IMR-90 (cell line): ENCODE results near the gene PARD3. TPM values are rescaled to one million over a fixed set of nuclear protein-coding genes. Genes with fewer than 3 reads are reported as not detected.

Experiments used
- ATAC-seq: fragments of 200-7000 bp; cut with Tn5 transposase; 2 replicates; pipeline ENCODE4 v1.9.1; 2020; ENCODE audit warnings: low read depth, mild to moderate bottlenecking, moderate library complexity
- BruUV-seq: library from RNA; stranded (reverse); fragments of 400-500 nt; replicated peaks from 2 replicates; lab custom pipeline; 2021; lab: Mats Ljungman, UMichigan
- CTCF ChIA-PET: fragments of 300-600 bp; formaldehyde crosslinking; extraction: SDS; loops from one replicate; lab custom pipeline; 2021; ENCODE audit warnings: antibody characterized with exemption; lab: Yijun Ruan, JAX
- POLR2A ChIA-PET: fragments of 300-600 bp; sonication (Branson Sonifier 250); formaldehyde crosslinking; loops from one replicate; lab custom pipeline; 2022; ENCODE audit warnings: antibody characterized with exemption; ENCODE audit not compliant: unreplicated experiment; lab: Charles Lee
- DNase-seq: peaks from one replicate; pipeline ENCODE4 v3.0.0; 2013
- H2AFZ ChIP-seq: replicated peaks from 2 replicates; pipeline ENCODE3; 2013; ENCODE audit warnings: low read length, mild to moderate bottlenecking; ENCODE audit not compliant: poor library complexity
- H2AK5ac ChIP-seq: 2 replicates; pipeline ENCODE4 v1.6.1; 2013; ENCODE audit warnings: low read depth, low read length, inconsistent platforms
- H2AK9ac ChIP-seq: replicated peaks from 2 replicates; pipeline ENCODE3; 2013; ENCODE audit warnings: mild to moderate bottlenecking, low read depth, low read length, moderate library complexity; ENCODE audit not compliant: poor library complexity
- H2BK120ac ChIP-seq: 2 replicates; pipeline ENCODE4 v1.6.1; 2013; ENCODE audit warnings: low read depth, low read length, inconsistent platforms
- H2BK15ac ChIP-seq: 3 replicates; pipeline ENCODE4 v1.6.1; 2013; ENCODE audit warnings: low read depth, low read length, inconsistent platforms
- H2BK20ac ChIP-seq: 2 replicates; pipeline ENCODE4 v1.6.1; 2013; ENCODE audit warnings: low read depth, mild to moderate bottlenecking, inconsistent platforms, low read length, moderate library complexity
- H2BK5ac ChIP-seq: 2 replicates; pipeline ENCODE4 v1.6.1; 2013; ENCODE audit warnings: mild to moderate bottlenecking, low read depth, low read length, inconsistent platforms; ENCODE audit not compliant: poor library complexity, severe bottlenecking
- H3K14ac ChIP-seq: replicated peaks from 2 replicates; pipeline ENCODE4 v1.6.1; 2013; ENCODE audit warnings: low read depth, low read length, inconsistent platforms
- H3K18ac ChIP-seq: 2 replicates; pipeline ENCODE4 v1.6.1; 2013; ENCODE audit warnings: low read depth, low read length, control low read depth
- H3K23ac ChIP-seq: 2 replicates; pipeline ENCODE4 v1.6.1; 2013; ENCODE audit warnings: low read depth, low read length, inconsistent platforms
- H3K27ac ChIP-seq: 2 replicates; pipeline ENCODE4 v1.5.1; 2013; ENCODE audit warnings: mild to moderate bottlenecking, control low read depth, low read length; ENCODE audit not compliant: insufficient read depth
- H3K27me3 ChIP-seq: 2 replicates; pipeline ENCODE4 v1.6.1; 2013; ENCODE audit warnings: low read length; ENCODE audit not compliant: control insufficient read depth, insufficient read depth
- H3K36me3 ChIP-seq: 2 replicates; pipeline ENCODE4 v1.6.1; 2013; ENCODE audit warnings: low read length, mixed read lengths; ENCODE audit not compliant: control insufficient read depth, insufficient read depth
- H3K4ac ChIP-seq: 2 replicates; pipeline ENCODE4 v1.6.1; 2013; ENCODE audit warnings: low read depth, low read length, inconsistent platforms
- H3K4me1 ChIP-seq: 2 replicates; pipeline ENCODE4 v1.6.1; 2013; ENCODE audit warnings: low read length, mixed read lengths; ENCODE audit not compliant: control insufficient read depth, insufficient read depth
- H3K4me2 ChIP-seq: 2 replicates; pipeline ENCODE4 v1.6.1; 2013; ENCODE audit warnings: low read depth, mild to moderate bottlenecking, control low read depth, low read length, moderate library complexity
- H3K4me3 ChIP-seq: 2 replicates; pipeline ENCODE4 v1.5.1; 2013; ENCODE audit warnings: low read depth, mild to moderate bottlenecking, control low read depth, low read length, moderate library complexity; ENCODE audit not compliant: insufficient read depth
- H3K56ac ChIP-seq: 2 replicates; pipeline ENCODE4 v1.6.1; 2013; ENCODE audit warnings: low read length, inconsistent platforms; ENCODE audit not compliant: insufficient read depth; ENCODE audit errors: extremely low read depth
- H3K79me1 ChIP-seq, 2 experiments: 2 replicates each; pipeline ENCODE4 v1.6.1; 2013; ENCODE audit warnings: low read length in 2 of 2, inconsistent platforms in 1 of 2, low read depth in 1 of 2
- H3K9ac ChIP-seq: 2 replicates; pipeline ENCODE4 v1.6.1; 2013; ENCODE audit warnings: low read depth, low read length, control low read depth
- H3K9me1 ChIP-seq: 2 replicates; pipeline ENCODE4 v1.6.1; 2013; ENCODE audit warnings: low read length, inconsistent platforms; ENCODE audit not compliant: insufficient read depth
- H3K9me3 ChIP-seq: 2 replicates; pipeline ENCODE4 v1.6.1; 2013; ENCODE audit warnings: low read length; ENCODE audit not compliant: control insufficient read depth, insufficient read depth
- H4K20me1 ChIP-seq: 2 replicates; pipeline ENCODE4 v1.6.1; 2013; ENCODE audit warnings: low read length, inconsistent platforms; ENCODE audit not compliant: insufficient read depth
- H4K5ac ChIP-seq: 2 replicates; pipeline ENCODE4 v1.6.1; 2013; ENCODE audit warnings: mild to moderate bottlenecking, low read depth, low read length, control low read depth
- H4K8ac ChIP-seq, 2 experiments: 2 replicates each; pipeline ENCODE4 v1.6.1; 2013; ENCODE audit warnings: low read depth in 2 of 2, low read length in 2 of 2, control low read depth in 1 of 2, inconsistent platforms in 1 of 2
- H4K91ac ChIP-seq: 2 replicates; pipeline ENCODE4 v1.6.1; 2013; ENCODE audit warnings: low read depth, low read length, inconsistent platforms; ENCODE audit not compliant: insufficient read depth
- BHLHE40 ChIP-seq: fragments of 150-350 bp; IDR thresholded peaks from 2 replicates; pipeline ENCODE4 v1.6.1; 2016; ENCODE audit warnings: mild to moderate bottlenecking, low read depth, low read length
- CEBPB ChIP-seq: IDR thresholded peaks from 2 replicates; pipeline ENCODE4 v1.6.1; 2012; ENCODE audit warnings: low read depth, low read length, improper control_type of control experiment
- CHD1 ChIP-seq: IDR thresholded peaks from 2 replicates; pipeline ENCODE4 v1.6.1; 2012; ENCODE audit warnings: low read depth, low read length, improper control_type of control experiment
- FOS ChIP-seq: fragments of 150-350 bp; IDR thresholded peaks from 2 replicates; pipeline ENCODE4 v1.6.1; 2016; ENCODE audit warnings: low read depth, low read length
- MAFK ChIP-seq: IDR thresholded peaks from 2 replicates; pipeline ENCODE4 v1.6.1; 2012; ENCODE audit warnings: low read depth, low read length, improper control_type of control experiment
- MAZ ChIP-seq: IDR thresholded peaks from 2 replicates; pipeline ENCODE4 v1.6.1; 2012; ENCODE audit warnings: low read depth, mild to moderate bottlenecking, low read length, improper control_type of control experiment, moderate library complexity, borderline replicate concordance
- MXI1 ChIP-seq: IDR thresholded peaks from 2 replicates; pipeline ENCODE4 v1.6.1; 2012; ENCODE audit warnings: low read depth, mild to moderate bottlenecking, low read length, moderate library complexity, borderline replicate concordance
- NFE2L2 ChIP-seq: fragments of 150-350 bp; IDR thresholded peaks from 2 replicates; pipeline ENCODE4 v1.6.1; 2016; ENCODE audit warnings: low read depth, mild to moderate bottlenecking, low read length
- POLR2A ChIP-seq: IDR thresholded peaks from 2 replicates; pipeline ENCODE4 v1.6.1; 2012; ENCODE audit warnings: mild to moderate bottlenecking, low read depth, low read length
- RAD21 ChIP-seq: IDR thresholded peaks from 2 replicates; pipeline ENCODE4 v1.6.1; 2012; ENCODE audit warnings: low read length, improper control_type of control experiment
- RCOR1 ChIP-seq: IDR thresholded peaks from 2 replicates; pipeline ENCODE4 v1.6.1; 2012; ENCODE audit warnings: mild to moderate bottlenecking, low read length, improper control_type of control experiment; ENCODE audit not compliant: insufficient replicate concordance
- RFX5 ChIP-seq: IDR thresholded peaks from 2 replicates; pipeline ENCODE4 v1.8.0; 2012; ENCODE audit warnings: low read depth, mild to moderate bottlenecking, low read length, moderate library complexity
- SMC3 ChIP-seq: fragments of 150-350 bp; IDR thresholded peaks from 2 replicates; pipeline ENCODE4 v1.6.1; 2016; ENCODE audit warnings: low read depth, mild to moderate bottlenecking, antibody characterized with exemption, low read length, moderate library complexity
- USF2 ChIP-seq: fragments of 150-350 bp; IDR thresholded peaks from 2 replicates; pipeline ENCODE4 v1.6.1; 2017; ENCODE audit warnings: mild to moderate bottlenecking, antibody characterized with exemption, low read length, low read depth
- WGBS, 2 experiments: methylation state at CpG; one replicate each; pipeline versions ENCODE4 v1.1.5 to v1.1.7; 2013; ENCODE audit warnings: missing lambda C conversion rate in 2 of 2; ENCODE audit not compliant: insufficient read length in 1 of 2; ENCODE audit errors: extremely low coverage in 2 of 2; 5-methylcytosine and 5-hydroxymethylcytosine counted together
- dilution Hi-C: fragments of 300-500 bp; cut with HindIII; formaldehyde crosslinking; loops from one replicate; pipeline ENCODE4 v1.14.3; 2018; ENCODE audit warnings: low sequenced_read_pairs; ENCODE audit not compliant: unreplicated experiment
- in situ Hi-C: fragments of 300-500 bp; cut with MboI; formaldehyde crosslinking; loops from 3 replicates; pipeline ENCODE4 v1.14.3; 2019; ENCODE audit warnings: low sequenced_read_pairs, inconsistent platforms, mixed read lengths
- intact Hi-C: fragments of 100-400 bp; cut with micrococcal nuclease; formaldehyde crosslinking; loops from 2 replicates; pipeline ENCODE4 v1.10.0; 2022
- polyA plus RNA-seq, 3 experiments: library from polyadenylated mRNA; depleted of rRNA; stranded (reverse); fragments of >200 nt; gene quantifications; 2 replicates each; pipeline ENCODE4 v1.2.3, GENCODE V29; 2012; ENCODE audit warnings: low replicate concordance in 1 of 3
- total RNA-seq: library from RNA; depleted of rRNA; stranded (reverse); fragments of >200 nt; gene quantifications from 2 replicates; pipeline ENCODE4 v1.2.3, GENCODE V29; 2012
- TF ChIP-seq, protein P1 (sequence below): conservative IDR thresholded peaks from 2 replicates; pipeline ENCODE4 v1.5.1; 2012; ENCODE audit warnings: mild to moderate bottlenecking, low read depth, low read length, improper control_type of control experiment

PARD3 gene
- total and polyA plus RNA-seq, 2 of the 4 experiments (the other 2 are of a cell fraction): 14.6 to 37.5 TPM

GRCh38 chr10:34524369-34525091 lies 290.6 kb downstream of the PARD3 start:
- Histone ChIP-seq H2AK9ac (no peak overlapping the region), H3K23ac (peak overlapping the region; percentile 26; the same call in 1 of the 2 replicates), H3K9ac (no peak overlapping the region), H2AK5ac (peak overlapping the region; percentile 53; the same call in 1 of the 2 replicates), H2BK5ac (no peak overlapping the region), H3K79me1 (peaks cover 12 to 49% of the 10 kb centered on the region in 2 experiments), H2BK15ac (0 out of 3 replicates have a peak overlapping the region, but pooled peaks have one; percentile 7), H3K27me3 (no peaks in the 10 kb centered on the region), H2AFZ (no peak overlapping the region), H4K91ac (no peak overlapping the region), H3K9me3 (no peaks in the 10 kb centered on the region), H4K20me1 (no peaks in the 10 kb centered on the region), H2BK20ac (no peak overlapping the region), H3K56ac (no peak overlapping the region), H4K5ac (no peak overlapping the region), H3K4me1 (peaks cover 14% of the 10 kb centered on the region), H4K8ac (no peak overlapping the region), H2BK120ac (no peak overlapping the region), H3K27ac (no peak overlapping the region), H3K4me2 (no peak overlapping the region), H3K18ac (no peak overlapping the region), H3K4ac (no peak overlapping the region), H3K36me3 (no peaks in the 10 kb centered on the region), H3K14ac (peak overlapping the region; percentile 73; the same call in 1 of the 2 replicates), H3K9me1 (peaks cover 16% of the 10 kb centered on the region), H3K4me3 (no peak overlapping the region)
- BruUV-seq: no TSS peak
- dilution Hi-C loops: no loop called here
- ATAC-seq (no peak), DNase-seq (no peak)
- 100% methylated on average over 1 of the region's 4 CpGs; no CpG with 5 or more reads in 1 of the 2 experiments for WGBS, 2 experiments
- CTCF ChIA-PET: interaction anchor here (0.5 to 0.6 kb wide), 2 partner anchors 20 to 114 kb away, joined by 3 to 4 read pairs; no protein-coding TSS in a partner anchor
- in situ Hi-C loops: loop anchor here (5.0 kb wide), 1 partner anchor 108 kb away; no protein-coding TSS in a partner anchor
- intact Hi-C loops: loop anchor here (5.0 kb wide), 2 partner anchors 73 to 1192 kb away; partner anchors contain the start of gene NRP1
- POLR2A ChIA-PET: no interaction called here
- TF ChIP-seq MAFK: no peak
- no peak for TF ChIP-seq CHD1
- no peak for TF ChIP-seq NFE2L2
- no peak for TF ChIP-seq FOS
- no peak for TF ChIP-seq USF2
- no peak for TF ChIP-seq MAZ
- no peak for TF ChIP-seq SMC3
- no peak for TF ChIP-seq CEBPB
- TF ChIP-seq POLR2A: no peak
- TF ChIP-seq RAD21: no peak
- TF ChIP-seq RCOR1: no peak
- TF ChIP-seq BHLHE40: no peak
- TF ChIP-seq RFX5: no peak
- TF ChIP-seq, protein P1, sequence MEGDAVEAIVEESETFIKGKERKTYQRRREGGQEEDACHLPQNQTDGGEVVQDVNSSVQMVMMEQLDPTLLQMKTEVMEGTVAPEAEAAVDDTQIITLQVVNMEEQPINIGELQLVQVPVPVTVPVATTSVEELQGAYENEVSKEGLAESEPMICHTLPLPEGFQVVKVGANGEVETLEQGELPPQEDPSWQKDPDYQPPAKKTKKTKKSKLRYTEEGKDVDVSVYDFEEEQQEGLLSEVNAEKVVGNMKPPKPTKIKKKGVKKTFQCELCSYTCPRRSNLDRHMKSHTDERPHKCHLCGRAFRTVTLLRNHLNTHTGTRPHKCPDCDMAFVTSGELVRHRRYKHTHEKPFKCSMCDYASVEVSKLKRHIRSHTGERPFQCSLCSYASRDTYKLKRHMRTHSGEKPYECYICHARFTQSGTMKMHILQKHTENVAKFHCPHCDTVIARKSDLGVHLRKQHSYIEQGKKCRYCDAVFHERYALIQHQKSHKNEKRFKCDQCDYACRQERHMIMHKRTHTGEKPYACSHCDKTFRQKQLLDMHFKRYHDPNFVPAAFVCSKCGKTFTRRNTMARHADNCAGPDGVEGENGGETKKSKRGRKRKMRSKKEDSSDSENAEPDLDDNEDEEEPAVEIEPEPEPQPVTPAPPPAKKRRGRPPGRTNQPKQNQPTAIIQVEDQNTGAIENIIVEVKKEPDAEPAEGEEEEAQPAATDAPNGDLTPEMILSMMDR: no peak
- no peak for TF ChIP-seq MXI1
